Mononuclear cell (primary cell): ENCODE data around the gene MGST1. TPM values are rescaled to one million over a fixed set of nuclear protein-coding genes. Genes with fewer than 3 reads are reported as not detected.

ENCODE experiments used
- H3K27me3 ChIP-seq: 2 replicates; pipeline ENCODE4 v1.6.0; 2011; ENCODE audit warnings: low read length, control low read depth; ENCODE audit not compliant: insufficient read depth
- H3K4me1 ChIP-seq: 2 replicates; pipeline ENCODE4 v1.5.1; 2011; ENCODE audit warnings: mild to moderate bottlenecking, low read length, control low read depth; ENCODE audit not compliant: insufficient read depth
- H3K4me3 ChIP-seq: 2 replicates; pipeline ENCODE4 v1.5.1; 2011; ENCODE audit warnings: mild to moderate bottlenecking, low read length, moderate library complexity
- H3K9me3 ChIP-seq: 2 replicates; pipeline ENCODE4 v1.5.1; 2011; ENCODE audit warnings: low read depth, mild to moderate bottlenecking, control low read depth, low read length
- total RNA-seq: library from RNA; depleted of rRNA; stranded (reverse); fragments of >200 nt; gene quantifications from one replicate; pipeline ENCODE4 v1.2.3, GENCODE V29; 2012

The MGST1 gene
- total RNA-seq, 1 donor, result 15.6 TPM

DNA sequence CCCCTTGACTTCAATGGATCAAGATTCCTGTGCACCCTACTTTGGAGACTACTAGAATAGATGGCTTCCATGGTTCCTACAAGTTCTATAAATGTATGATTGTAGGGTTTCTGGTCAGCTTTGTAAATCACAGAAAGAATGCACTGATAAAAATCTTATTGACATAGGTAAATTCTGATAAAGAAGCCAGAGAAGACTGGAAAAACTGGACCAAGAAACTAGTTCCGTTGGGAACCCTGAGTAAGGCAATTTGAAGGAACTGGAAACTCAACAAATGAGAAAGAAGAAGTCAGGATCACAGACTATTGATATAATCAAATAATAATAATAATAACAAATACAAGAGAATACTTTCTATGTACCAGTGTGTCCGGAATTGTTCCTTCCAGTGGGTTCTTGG, 15.4 kb upstream of the MGST1 start:
- Histone ChIP-seq H3K27me3 (no peaks in the 10 kb centered on the region), H3K4me3 (no peak overlapping the region), H3K4me1 (no peaks in the 10 kb centered on the region), H3K9me3 (peaks cover 6% of the 10 kb centered on the region)

DNA sequence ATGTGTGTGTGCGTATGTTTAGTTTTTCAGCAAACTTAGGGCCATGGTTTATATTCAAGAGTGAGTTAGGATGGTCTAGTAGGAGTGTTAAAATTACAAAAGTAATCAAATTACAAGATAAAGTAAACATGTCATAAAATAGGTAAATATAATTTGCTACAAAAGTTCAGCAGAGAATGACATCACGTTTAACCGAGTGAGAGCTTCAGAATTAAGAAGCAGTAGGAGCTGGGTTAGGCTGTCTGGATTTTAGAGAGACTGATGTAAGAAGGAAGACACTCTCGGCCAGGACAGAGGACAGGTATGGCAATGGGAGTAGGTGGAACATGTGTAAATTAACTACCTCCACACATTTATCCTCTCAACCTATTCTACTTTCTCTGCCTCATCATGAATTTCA, 11.6 kb upstream of the MGST1 start:
- Histone ChIP-seq H3K27me3 (no peaks in the 10 kb centered on the region), H3K9me3 (no peaks in the 10 kb centered on the region), H3K4me3 (no peak overlapping the region), H3K4me1 (no peaks in the 10 kb centered on the region)

DNA sequence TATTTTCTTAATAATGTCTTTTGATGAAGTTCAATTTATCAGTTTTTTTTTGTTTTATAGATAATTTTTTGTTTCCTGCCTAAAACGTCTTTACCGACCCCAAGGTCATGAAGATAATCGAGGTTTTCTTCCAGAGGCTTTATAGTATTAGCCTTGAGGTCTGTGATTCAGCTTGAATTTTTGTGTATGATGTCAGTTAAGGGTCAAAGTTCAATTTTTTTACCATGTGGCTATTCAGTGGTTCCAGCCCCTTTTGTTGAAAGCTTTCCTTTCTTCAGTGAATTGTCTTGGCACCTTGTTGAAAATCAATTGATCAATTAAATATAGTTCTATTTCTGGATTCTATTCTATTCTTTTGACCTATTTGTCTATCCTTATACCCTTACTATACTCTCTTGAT, 3.2 kb upstream of the MGST1 start:
- Histone ChIP-seq H3K27me3 (no peaks in the 10 kb centered on the region), H3K9me3 (no peaks in the 10 kb centered on the region), H3K4me1 (peaks cover 19% of the 10 kb centered on the region), H3K4me3 (no peak overlapping the region)

DNA sequence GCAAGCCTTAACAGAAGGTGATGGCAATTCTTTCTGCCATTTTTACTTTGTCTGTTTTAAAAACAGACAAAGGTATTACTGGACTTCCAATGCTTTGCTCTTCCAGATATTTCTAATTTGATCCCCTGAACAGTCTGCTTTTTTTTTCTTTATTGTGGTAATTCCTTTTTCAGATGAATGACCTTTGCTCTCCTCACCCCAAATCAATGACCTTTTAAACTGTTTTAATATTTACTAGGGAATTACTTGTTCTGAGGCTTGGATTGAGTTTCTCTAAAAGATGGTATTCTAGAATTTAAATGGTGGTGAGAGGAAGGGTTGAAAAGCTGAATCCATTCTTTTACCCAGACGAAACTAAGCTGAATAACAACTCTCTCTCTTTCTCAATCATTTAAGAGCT, 2.3 kb upstream of the MGST1 start:
- Histone ChIP-seq H3K9me3 (no peaks in the 10 kb centered on the region), H3K4me1 (peaks cover 28% of the 10 kb centered on the region), H3K4me3 (no peak overlapping the region), H3K27me3 (no peaks in the 10 kb centered on the region)

DNA sequence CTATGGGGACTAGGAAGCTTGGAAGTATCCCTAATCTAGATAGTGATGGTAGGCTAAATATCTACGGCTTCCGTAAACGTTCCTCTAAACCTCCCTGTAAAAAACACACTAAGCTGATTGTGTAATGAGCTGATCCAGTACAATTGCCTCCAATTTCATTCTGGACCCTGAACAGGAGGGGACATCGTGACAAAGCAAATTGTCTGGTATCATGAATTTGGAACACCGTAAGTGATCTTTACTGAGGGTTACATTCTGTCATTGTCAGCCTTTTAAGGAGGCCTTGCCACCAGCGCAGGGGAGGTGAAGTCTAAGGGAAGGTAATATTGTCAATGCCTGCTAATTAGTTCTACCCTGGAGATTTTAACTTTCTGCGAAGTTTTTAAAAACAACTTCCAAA, 487 bp upstream of the MGST1 start:
- Histone ChIP-seq H3K4me1 (peaks cover 38% of the 10 kb centered on the region), H3K9me3 (no peaks in the 10 kb centered on the region), H3K4me3 (peak overlapping the region; percentile 46), H3K27me3 (no peaks in the 10 kb centered on the region)

DNA sequence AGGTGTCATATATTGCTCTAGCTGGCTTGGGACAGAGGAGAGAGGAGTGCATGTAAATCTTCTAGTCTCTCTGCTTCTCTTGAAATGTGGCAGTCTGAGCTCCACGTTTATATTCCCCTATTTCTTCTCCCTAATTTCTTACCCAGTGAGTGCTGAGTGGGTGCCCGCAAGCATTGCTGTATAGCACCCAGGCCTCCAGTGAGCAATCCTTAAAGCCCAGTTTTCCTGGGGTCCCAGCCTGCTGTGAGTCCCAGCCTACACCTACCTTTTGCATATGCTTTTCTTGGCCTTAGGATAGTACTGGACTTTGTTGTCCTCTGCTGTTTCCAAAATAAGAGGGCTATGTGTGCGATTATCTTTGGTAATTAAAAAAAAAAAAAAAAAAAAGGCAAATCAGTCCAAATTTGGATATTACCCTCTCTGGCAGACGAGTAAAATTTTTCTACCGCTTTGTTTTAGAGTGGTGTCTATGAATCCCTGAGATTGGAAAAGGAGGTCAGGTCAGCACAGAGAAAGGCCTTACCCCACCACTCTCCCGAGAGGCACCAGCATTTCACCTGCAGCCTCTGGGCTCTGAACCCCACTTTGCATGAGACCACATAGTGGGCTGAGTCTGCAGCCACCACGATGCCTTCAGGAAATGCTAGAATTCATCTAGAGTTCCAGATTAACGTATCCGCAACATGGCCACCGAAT, 1.1 kb downstream of the MGST1 start:
- no peaks in the 10 kb centered on the region for H3K9me3 ChIP-seq
- H3K4me3 ChIP-seq, result peak overlapping the region; percentile 46
- H3K27me3 ChIP-seq, result no peaks in the 10 kb centered on the region
- H3K4me1 ChIP-seq, result peaks cover 46% of the 10 kb centered on the region

DNA sequence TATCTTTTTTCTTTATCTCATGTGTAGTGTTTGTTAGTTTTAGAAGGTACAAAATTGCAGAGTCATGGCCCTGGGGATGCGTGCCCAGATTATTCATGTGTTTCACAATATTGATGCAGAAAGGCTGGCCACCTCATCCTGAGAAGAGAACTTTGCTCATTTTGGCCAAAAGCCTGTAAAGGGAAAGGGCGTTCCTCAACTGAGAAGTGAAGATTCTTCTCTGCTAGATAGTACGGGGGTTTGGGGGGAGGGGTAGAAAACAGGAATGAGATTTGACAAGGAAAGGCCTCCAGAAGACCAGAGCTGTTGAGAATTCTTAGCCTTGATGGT, 1.7 kb downstream of the MGST1 start:
- Histone ChIP-seq H3K9me3 (no peaks in the 10 kb centered on the region), H3K4me1 (peaks cover 50% of the 10 kb centered on the region), H3K27me3 (no peaks in the 10 kb centered on the region), H3K4me3 (peak overlapping the region; percentile 46)

DNA sequence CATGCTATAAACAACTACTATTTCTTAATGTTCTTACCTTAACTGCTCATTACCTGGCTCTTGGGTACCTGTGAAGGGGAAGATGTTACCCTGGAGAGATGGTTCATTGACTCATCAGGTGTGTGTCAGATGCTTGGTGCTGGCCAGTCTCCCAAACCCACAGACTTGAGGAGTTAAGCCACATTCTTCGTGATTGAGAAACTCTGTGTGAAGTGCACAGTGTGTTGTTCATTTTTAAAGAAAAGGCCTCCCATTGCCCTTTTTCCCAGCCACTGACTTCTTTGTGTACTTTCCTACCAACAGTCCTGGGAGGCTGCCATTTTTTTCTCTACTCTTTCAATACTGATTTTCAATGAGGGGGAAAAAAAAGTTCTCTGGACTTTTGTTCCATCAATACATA, 3.2 kb downstream of the MGST1 start:
- Histone ChIP-seq H3K27me3 (no peaks in the 10 kb centered on the region), H3K9me3 (no peaks in the 10 kb centered on the region), H3K4me3 (no peak overlapping the region), H3K4me1 (peaks cover 50% of the 10 kb centered on the region)

DNA sequence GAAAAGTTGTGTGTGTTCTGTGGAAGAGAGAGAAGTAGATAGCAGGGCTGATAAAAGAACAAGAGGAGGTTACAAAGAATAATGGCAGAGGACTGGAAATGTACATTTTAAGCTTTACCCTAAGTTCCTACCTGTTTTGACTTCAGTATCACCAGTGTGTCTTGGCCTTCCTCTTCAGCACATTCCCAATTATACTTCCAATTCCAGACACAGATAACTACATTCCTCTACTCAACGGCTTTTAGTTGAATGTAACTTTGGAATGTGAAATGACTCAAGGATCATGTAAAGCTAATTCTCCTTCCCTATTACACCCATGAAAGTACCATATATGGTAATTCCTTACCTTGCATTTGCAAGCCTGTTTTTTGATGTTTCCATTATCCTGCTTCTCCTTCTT, 5.0 kb downstream of the MGST1 start:
- H3K4me3 ChIP-seq, result no peak overlapping the region
- peaks cover 45% of the 10 kb centered on the region for H3K4me1 ChIP-seq
- no peaks in the 10 kb centered on the region for H3K27me3 ChIP-seq
- no peaks in the 10 kb centered on the region for H3K9me3 ChIP-seq

DNA sequence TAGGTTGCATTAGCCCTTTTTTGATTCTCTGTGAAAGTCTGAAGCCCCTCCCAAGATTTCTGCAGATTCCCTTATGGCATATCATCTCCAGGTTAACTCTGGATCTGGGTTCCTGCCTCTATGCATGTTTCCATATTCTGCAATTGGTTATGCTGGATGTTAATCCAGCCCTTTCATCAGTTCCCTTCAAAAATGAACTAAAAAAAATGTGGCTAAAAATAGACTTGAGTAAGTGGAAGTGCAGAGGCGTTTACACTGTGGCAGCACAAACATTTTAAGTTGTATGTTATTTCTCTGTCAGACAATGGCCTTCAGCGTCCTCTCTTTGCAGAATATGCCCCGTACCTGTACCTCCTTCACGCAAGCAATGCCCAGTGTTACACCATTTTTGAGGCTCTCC, 11.4 kb downstream of the MGST1 start:
- no peaks in the 10 kb centered on the region for H3K9me3 ChIP-seq
- H3K4me1 ChIP-seq, result peaks cover 14% of the 10 kb centered on the region
- H3K4me3 ChIP-seq, result no peak overlapping the region
- H3K27me3 ChIP-seq, result no peaks in the 10 kb centered on the region

DNA sequence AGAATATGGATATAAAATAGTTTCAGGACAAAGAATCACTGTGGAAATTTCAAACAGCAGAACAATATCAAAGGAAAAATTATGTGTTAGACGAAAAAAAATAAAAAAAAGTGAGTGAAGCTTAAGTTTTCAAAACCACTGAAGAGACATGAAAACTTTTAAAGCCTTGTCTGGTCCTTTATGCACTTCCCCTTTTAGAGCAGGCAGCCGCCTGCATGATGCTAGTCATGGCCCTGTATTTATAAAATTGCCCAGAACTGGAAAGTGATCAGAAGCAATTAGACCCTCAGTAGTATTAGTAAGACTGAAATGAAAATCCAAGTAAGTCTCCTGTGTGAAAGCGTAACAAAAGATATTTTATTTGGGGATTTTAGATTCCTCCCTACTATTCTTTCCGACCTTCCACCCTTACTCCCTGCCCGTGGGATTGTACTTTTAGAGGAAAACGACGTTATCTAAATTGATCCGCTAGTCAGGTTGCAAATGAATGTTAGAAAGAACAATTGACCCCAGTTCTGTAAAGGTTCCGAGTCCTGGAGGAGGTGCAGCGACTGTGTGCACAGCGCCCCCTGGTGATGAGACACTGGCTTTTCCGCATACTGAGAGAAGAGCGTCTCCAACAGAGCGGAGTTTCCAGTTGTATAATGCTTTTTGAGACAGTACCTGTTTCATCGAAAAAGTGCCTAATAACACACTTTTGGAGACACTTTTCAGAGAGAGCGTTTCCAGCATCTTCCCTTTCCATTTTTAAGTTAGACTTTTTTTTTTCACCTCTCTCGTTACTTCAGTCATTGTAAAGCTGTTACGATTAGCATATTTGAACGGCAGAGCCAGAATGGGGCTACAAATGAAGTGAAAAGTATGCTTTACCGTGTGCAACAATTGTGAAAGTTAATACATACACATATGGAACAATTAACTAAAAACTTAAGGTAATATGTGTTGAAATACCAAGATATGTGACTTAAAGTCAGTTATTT, 12.4 kb downstream of the MGST1 start:
- H3K27me3 ChIP-seq, result no peaks in the 10 kb centered on the region
- peaks cover 13% of the 10 kb centered on the region for H3K4me1 ChIP-seq
- no peaks in the 10 kb centered on the region for H3K9me3 ChIP-seq
- H3K4me3 ChIP-seq, result no peak overlapping the region

DNA sequence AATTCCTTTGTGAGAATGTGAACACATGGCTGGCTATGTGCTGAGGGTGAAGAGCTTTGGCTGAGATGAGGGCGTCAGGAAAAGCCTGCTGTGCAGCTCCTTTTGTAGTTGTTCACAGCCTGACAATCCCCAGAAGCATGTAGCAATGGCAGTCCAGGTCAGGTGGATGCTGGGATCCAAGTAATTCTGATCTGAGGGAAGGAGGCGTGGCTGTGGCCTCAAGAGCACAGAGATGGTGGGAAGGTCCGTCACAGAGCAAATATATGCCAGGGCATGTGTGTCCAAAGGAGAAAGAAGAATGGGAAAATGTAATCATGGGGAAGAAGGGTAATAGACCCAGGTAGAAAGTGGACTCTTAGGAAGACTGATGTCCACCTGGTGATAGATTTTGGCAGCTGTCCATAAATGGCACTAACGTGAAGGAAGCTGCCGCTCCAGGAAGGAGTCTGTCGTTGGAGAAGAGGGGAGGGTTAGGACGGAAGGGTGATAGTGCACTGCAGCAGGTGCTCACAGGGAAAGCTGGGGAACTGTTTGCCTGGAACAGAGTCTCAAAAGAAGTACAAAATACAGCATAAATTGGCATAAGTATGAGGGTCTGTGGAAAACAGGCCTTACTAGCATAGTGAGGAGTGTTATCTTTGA, 13.8 kb downstream of the MGST1 start:
- Histone ChIP-seq H3K27me3 (no peaks in the 10 kb centered on the region), H3K9me3 (no peaks in the 10 kb centered on the region), H3K4me1 (peaks cover 13% of the 10 kb centered on the region), H3K4me3 (no peak overlapping the region)

DNA sequence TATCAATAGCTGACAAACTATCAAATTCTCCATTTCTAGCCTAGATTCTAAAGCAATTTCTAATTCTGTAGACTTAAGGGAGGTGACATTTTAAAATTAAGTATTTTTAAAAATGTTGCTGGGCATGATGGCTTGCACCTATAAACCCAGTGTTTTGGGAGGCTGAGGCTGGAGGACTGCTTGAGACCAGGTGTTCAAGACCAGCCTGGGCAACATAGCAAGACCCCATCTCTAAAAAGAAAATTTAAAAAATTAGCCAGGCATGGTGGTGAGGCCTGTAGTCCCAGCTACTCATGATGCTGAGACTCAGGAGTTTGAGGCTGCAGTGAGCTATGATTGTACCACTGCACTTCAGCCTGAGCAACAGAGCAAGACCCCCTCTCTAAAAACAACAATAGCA, 15.1 kb downstream of the MGST1 start:
- H3K9me3 ChIP-seq, result no peaks in the 10 kb centered on the region
- H3K4me1 ChIP-seq, result peaks cover 13% of the 10 kb centered on the region
- H3K4me3 ChIP-seq, result no peak overlapping the region
- no peaks in the 10 kb centered on the region for H3K27me3 ChIP-seq

DNA sequence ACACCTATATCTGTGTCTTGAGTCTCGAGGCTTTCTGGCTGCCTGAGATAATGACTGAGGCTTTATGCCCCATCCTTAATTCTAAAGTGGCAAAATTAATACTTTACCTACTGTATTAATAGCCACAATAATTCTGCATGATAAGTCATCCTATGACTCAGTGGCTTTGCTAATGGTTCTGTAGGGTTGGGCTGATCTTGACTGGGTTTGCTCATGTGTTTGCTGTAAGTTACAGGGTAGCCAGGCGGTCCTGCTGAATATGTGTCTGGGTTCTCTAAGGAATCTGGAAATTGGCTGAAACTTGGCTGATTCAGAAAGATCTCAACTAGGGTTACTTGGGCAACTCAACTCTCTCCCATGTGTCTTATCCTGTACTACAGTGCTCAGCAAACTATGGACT, 21.7 kb downstream of the MGST1 start:
- Histone ChIP-seq H3K4me1 (no peaks in the 10 kb centered on the region), H3K27me3 (no peaks in the 10 kb centered on the region), H3K4me3 (no peak overlapping the region), H3K9me3 (no peaks in the 10 kb centered on the region)

DNA sequence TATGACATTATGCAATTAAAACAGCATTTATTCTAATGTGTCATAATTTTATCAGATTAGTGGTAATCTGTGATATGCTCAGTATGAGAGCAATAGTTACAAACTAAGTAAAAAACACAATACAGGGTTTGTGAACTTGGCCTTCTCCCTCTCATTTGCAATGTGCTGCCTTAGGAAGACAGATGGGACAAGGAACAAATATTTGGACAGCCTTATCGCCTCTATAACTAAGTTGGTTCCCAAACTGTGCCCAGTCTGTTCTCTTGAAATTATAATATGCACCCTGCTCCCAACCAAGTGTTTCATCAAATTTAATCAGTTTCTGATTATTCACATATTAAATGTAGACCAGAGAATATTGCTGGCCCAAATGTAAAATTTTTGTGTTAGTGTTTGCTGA, 22.7 kb downstream of the MGST1 start:
- no peaks in the 10 kb centered on the region for H3K4me1 ChIP-seq
- H3K4me3 ChIP-seq, result no peak overlapping the region
- H3K27me3 ChIP-seq, result no peaks in the 10 kb centered on the region
- H3K9me3 ChIP-seq, result no peaks in the 10 kb centered on the region
